Bronchial epithelial cell (primary cell): ENCODE results near the gene PLPP1. TPM values are rescaled to one million over a fixed set of nuclear protein-coding genes. Genes with fewer than 3 reads are reported as not detected.

Experiments used
- DNase-seq: peaks from one replicate; pipeline ENCODE4 v3.0.0-alpha.2; 2010; ENCODE audit warnings: low read depth
- FAIRE-seq: peaks from 2 replicates; lab custom pipeline; 2011; peaks lifted over from hg19 to GRCh38; lab: Jason Lieb, UNC
- H3K27me3 ChIP-seq: 2 replicates; pipeline ENCODE4 v1.5.1; 2011; ENCODE audit warnings: low read length; ENCODE audit not compliant: control insufficient read depth, insufficient read depth
- H3K36me3 ChIP-seq: 2 replicates; pipeline ENCODE4 v1.5.1; 2011; ENCODE audit warnings: low read length; ENCODE audit not compliant: control insufficient read depth, insufficient read depth
- H3K4me3 ChIP-seq: 2 replicates; pipeline ENCODE4 v1.5.1; 2011; ENCODE audit warnings: mild to moderate bottlenecking, low read depth, low read length, control low read depth
- total RNA-seq: library from RNA; depleted of rRNA; stranded (reverse); fragments of >200 nt; gene quantifications from 2 replicates; pipeline ENCODE4 v1.2.1, GENCODE V29; 2014
- TF ChIP-seq, protein P1 (sequence below): IDR thresholded peaks from 2 replicates; pipeline ENCODE4 v1.5.1; 2011; ENCODE audit warnings: mild to moderate bottlenecking, moderate library complexity, low read length, control low read depth, inconsistent platforms; ENCODE audit not compliant: insufficient read depth, severe bottlenecking

Gene PLPP1
- total RNA-seq, 1 donor from 2014 or later = 17.6 TPM

- TF ChIP-seq, protein P1, sequence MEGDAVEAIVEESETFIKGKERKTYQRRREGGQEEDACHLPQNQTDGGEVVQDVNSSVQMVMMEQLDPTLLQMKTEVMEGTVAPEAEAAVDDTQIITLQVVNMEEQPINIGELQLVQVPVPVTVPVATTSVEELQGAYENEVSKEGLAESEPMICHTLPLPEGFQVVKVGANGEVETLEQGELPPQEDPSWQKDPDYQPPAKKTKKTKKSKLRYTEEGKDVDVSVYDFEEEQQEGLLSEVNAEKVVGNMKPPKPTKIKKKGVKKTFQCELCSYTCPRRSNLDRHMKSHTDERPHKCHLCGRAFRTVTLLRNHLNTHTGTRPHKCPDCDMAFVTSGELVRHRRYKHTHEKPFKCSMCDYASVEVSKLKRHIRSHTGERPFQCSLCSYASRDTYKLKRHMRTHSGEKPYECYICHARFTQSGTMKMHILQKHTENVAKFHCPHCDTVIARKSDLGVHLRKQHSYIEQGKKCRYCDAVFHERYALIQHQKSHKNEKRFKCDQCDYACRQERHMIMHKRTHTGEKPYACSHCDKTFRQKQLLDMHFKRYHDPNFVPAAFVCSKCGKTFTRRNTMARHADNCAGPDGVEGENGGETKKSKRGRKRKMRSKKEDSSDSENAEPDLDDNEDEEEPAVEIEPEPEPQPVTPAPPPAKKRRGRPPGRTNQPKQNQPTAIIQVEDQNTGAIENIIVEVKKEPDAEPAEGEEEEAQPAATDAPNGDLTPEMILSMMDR = no peak
- Histone ChIP-seq H3K4me3 (no peak overlapping the region), H3K27me3 (no peaks in the 10 kb centered on the region), H3K36me3 (no peaks in the 10 kb centered on the region)
- FAIRE-seq = no peak
- no peak for DNase-seq
Measured at GRCh38 chr5:55557123-55557522, 22.4 kb upstream of the PLPP1 start.

GRCh38 chr5:55554585-55555202 lies 19.9 kb upstream of the PLPP1 start:
- TF ChIP-seq, protein P1 = no peak
- FAIRE-seq (no peak), DNase-seq (no peak)
- no peaks in the 10 kb centered on the region for H3K27me3 ChIP-seq
- no peak overlapping the region for H3K4me3 ChIP-seq
- H3K36me3 ChIP-seq = no peaks in the 10 kb centered on the region

DNA sequence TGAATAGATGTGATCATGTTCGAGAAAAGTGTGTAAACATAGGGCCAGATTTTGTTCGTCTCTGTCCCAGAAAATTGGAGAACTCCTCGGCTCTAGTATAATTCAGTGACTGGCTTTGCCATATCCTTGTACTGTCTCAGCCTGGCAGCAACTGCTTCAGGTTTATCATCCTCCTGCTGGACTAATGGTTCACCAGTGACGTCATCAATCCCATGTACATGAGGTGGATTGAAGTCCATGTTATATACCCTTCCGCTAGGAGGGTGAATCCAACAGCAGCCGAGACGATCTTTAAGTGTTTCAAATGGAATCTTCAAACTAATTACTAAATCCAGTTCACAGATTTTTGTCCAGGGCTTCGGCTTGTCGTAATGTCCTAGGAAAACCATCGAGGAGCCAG lies 17.1 kb upstream of the PLPP1 start:
- Histone ChIP-seq H3K27me3 (no peaks in the 10 kb centered on the region), H3K4me3 (no peak overlapping the region), H3K36me3 (no peaks in the 10 kb centered on the region)
- no peak for FAIRE-seq
- TF ChIP-seq, protein P1 = no peak
- DNase-seq = no peak

DNA sequence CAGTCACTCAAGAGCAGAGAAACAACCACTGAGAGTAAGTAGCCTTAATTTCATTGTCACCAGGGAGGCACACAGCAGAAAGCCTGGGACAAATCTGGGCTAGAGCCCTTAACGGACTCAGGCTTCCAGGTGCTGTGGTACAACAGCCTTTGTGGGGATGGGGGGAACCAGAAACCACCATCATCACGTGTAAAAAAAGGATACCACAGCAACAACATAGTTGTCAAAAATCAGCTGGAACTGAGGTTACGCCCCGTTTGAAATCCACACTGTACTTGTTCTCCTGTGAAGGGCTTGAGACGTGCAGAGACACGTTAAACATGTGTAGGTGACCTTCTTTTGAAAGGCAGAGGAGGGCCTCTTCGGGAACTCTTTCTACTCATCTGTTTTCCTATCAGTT lies 16.6 kb upstream of the PLPP1 start:
- no peak for FAIRE-seq
- peak; percentile 61 for DNase-seq

GRCh38 chr5:55547781-55548180 lies 13.0 kb upstream of the PLPP1 start:
- DNase-seq = no peak
- Histone ChIP-seq H3K4me3 (no peak overlapping the region), H3K36me3 (no peaks in the 10 kb centered on the region), H3K27me3 (no peaks in the 10 kb centered on the region)
- FAIRE-seq = no peak
- TF ChIP-seq, protein P1 = no peak

More for the DNA sequence above, 16.6 kb upstream of the PLPP1 start:
- H3K27me3 ChIP-seq = no peaks in the 10 kb centered on the region
- no peak overlapping the region for H3K4me3 ChIP-seq
- no peaks in the 10 kb centered on the region for H3K36me3 ChIP-seq
- TF ChIP-seq, protein P1 = no peak

- Histone ChIP-seq H3K27me3 (no peaks in the 10 kb centered on the region), H3K36me3 (no peaks in the 10 kb centered on the region), H3K4me3 (no peak overlapping the region)
- TF ChIP-seq, protein P1 = no peak
- DNase-seq (no peak), FAIRE-seq (peak; percentile 23)
Measured at GRCh38 chr5:55546947-55547346, 12.2 kb upstream of the PLPP1 start.
